ENCODE data around the gene PIP5K1C.

DNA sequence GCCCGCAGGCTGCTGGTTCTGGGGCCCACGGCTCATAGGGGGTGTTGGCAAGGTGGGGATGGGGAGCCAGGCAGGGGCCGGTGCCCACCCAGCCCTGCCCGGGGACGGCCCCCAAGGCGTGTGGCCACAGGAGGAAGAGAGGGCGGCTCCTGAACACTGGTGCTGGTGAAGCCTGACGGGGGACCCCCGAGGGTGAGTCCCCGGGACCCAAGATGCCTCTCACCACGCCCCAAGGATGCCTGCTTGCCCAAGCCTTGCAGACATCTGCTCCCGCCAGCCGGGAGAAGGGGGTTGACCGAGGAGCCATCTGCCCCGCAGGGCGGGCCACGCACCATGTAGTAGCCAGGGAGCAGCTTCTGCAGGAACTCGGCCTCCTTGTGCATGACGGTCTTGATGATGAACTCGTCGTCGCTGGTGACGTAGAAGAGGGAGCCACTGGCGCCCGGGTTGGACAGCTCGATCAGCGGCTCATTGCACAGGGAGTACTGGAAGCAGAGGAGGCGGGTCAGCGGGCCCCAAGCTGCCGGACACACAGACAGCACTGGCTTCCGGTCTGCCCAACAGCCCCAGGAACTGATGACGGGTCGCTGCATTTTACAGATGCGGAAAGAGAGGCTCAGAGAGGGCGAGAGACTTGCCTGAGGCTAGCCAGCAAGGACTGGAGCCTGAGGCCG, 44.1 kb downstream of the PIP5K1C start:
- TF ChIP-seq, protein P1, sequence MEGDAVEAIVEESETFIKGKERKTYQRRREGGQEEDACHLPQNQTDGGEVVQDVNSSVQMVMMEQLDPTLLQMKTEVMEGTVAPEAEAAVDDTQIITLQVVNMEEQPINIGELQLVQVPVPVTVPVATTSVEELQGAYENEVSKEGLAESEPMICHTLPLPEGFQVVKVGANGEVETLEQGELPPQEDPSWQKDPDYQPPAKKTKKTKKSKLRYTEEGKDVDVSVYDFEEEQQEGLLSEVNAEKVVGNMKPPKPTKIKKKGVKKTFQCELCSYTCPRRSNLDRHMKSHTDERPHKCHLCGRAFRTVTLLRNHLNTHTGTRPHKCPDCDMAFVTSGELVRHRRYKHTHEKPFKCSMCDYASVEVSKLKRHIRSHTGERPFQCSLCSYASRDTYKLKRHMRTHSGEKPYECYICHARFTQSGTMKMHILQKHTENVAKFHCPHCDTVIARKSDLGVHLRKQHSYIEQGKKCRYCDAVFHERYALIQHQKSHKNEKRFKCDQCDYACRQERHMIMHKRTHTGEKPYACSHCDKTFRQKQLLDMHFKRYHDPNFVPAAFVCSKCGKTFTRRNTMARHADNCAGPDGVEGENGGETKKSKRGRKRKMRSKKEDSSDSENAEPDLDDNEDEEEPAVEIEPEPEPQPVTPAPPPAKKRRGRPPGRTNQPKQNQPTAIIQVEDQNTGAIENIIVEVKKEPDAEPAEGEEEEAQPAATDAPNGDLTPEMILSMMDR (IDR thresholded peaks at IDR 0.05) = no peak
- TF ChIP-seq POLR2A (IDR thresholded peaks at IDR 0.05) = no peak
- no peak for TF ChIP-seq POLR2AphosphoS5 (IDR thresholded peaks at IDR 0.05)
- TF ChIP-seq EP300 (IDR thresholded peaks at IDR 0.05) = no peak
